HG02623 (cell line): Measurements from ENCODE around the gene RIMKLA.
A peak's percentile ranks its signal among the peaks of the same experiment; 100 is the strongest.

Experiments
- ATAC-seq: cut with Tn5 transposase; IDR thresholded peaks from one replicate; pipeline ENCODE4 v1.9.1; 2021; ENCODE audit warnings: moderate library complexity; ENCODE audit not compliant: unreplicated experiment

RIMKLA gene

GRCh38 chr1:42380586-42381279, at the start of gene RIMKLA:
TSS of gene RIMKLA (plus strand) at chr1:42380792. CDS start at chr1:42380935, 143 bp downstream.
- ATAC-seq: peak; percentile 79

GRCh38 chr1:42332877-42333276, 47.7 kb upstream of the RIMKLA start:
- ATAC-seq: no peak

GRCh38 chr1:42333662-42334239, 46.8 kb upstream of the RIMKLA start:
- no peak for ATAC-seq

GRCh38 chr1:42334240-42335049, 46.1 kb upstream of the RIMKLA start:
- peak; percentile 46 for ATAC-seq

- peak; percentile 75 for ATAC-seq
Observed at GRCh38 chr1:42335050-42335808, 45.4 kb upstream of the RIMKLA start, which contains the start of gene FOXJ3. TSS of gene FOXJ3 (minus strand) at chr1:42335235. CDS start at chr1:42311093, 24,142 bp downstream.

- ATAC-seq: no peak
Observed at GRCh38 chr1:42335809-42336518, 44.6 kb upstream of the RIMKLA start.

GRCh38 chr1:42336978-42337377, 43.6 kb upstream of the RIMKLA start:
- no peak for ATAC-seq

- ATAC-seq: no peak
Observed at GRCh38 chr1:42340093-42340492, 40.5 kb upstream of the RIMKLA start.

- no peak for ATAC-seq
Observed at GRCh38 chr1:42340901-42341300, 39.7 kb upstream of the RIMKLA start.

- no peak for ATAC-seq
Observed at GRCh38 chr1:42343049-42343448, 37.5 kb upstream of the RIMKLA start.

GRCh38 chr1:42348498-42348897, 32.1 kb upstream of the RIMKLA start:
- ATAC-seq: no peak

GRCh38 chr1:42350086-42350485, 30.5 kb upstream of the RIMKLA start:
- no peak for ATAC-seq

GRCh38 chr1:42358791-42359190, 21.8 kb upstream of the RIMKLA start:
- no peak for ATAC-seq

GRCh38 chr1:42359466-42359865, 21.1 kb upstream of the RIMKLA start:
- no peak for ATAC-seq

- ATAC-seq: no peak
Observed at GRCh38 chr1:42364089-42364488, 16.5 kb upstream of the RIMKLA start.

- ATAC-seq: no peak
Observed at GRCh38 chr1:42364542-42364941, 16.1 kb upstream of the RIMKLA start.

- no peak for ATAC-seq
Observed at GRCh38 chr1:42365118-42365517, 15.5 kb upstream of the RIMKLA start.

GRCh38 chr1:42368096-42368795, 12.3 kb upstream of the RIMKLA start:
- ATAC-seq: no peak

- ATAC-seq: no peak
Observed at GRCh38 chr1:42369471-42369870, 11.1 kb upstream of the RIMKLA start.
